Measurements from ENCODE around the gene CAD.

DNA sequence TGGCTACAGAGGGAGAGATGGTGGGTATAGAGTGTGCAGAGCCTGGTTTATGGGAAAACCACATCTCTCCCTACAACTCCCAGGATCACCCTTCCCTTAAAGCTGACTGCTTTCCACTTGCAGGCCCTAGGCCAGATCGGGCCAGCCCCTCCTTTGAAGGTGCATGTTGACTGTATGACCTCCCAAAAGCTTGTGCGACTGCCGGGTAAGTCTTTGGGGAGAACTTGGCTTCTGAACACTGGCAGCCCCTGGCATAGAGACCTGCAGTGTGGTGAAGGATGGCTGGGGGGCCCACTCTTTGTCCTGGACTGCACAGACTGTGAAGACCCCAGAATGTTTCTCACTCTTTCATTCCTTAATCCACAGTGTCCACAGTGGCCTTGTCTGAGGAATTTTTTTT lies 19.5 kb downstream of the CAD start:
- TF ChIP-seq CTCF (IDR thresholded peaks at IDR 0.05 in 4 of 5, conservative IDR thresholded peaks at IDR 0.05 in 1 of 5) (no peak), POLR2A (IDR thresholded peaks at IDR 0.05) (no peak)
